Measurements from ENCODE around the gene FGD5.

GRCh38 chr3:14858105-14858504 is 39.3 kb downstream of the FGD5 start:
- TF ChIP-seq POLR2AphosphoS5 (IDR thresholded peaks at IDR 0.05; ENCODE audit: low read depth, low read length) (no peak), POLR2A (IDR thresholded peaks at IDR 0.05; ENCODE audit: low read depth, low read length) (no peak)

All from GM12892 (cell line).